Caco-2 (cell line): ENCODE measurements around the gene SDR42E2. TPM values are rescaled to one million over a fixed set of nuclear protein-coding genes. Genes with fewer than 3 reads are reported as not detected.
A peak's percentile ranks its signal among the peaks of the same experiment; 100 is the strongest.

Experiments
- BruUV-seq: library from RNA; stranded (reverse); fragments of 400-500 nt; replicated peaks from 2 replicates; lab custom pipeline; 2021; lab: Mats Ljungman, UMichigan
- CTCF ChIA-PET: fragments of 300-600 bp; sonication (Branson Sonifier 250); formaldehyde crosslinking; loops from one replicate; lab custom pipeline; 2022; ENCODE audit warnings: antibody characterized with exemption; lab: Charles Lee
- POLR2A ChIA-PET: fragments of 300-600 bp; sonication (Branson Sonifier 250); formaldehyde crosslinking; loops from one replicate; lab custom pipeline; 2022; ENCODE audit warnings: antibody characterized with exemption; lab: Charles Lee
- DNase-seq, 2 experiments: peaks; one replicate each; pipeline versions ENCODE4 v3.0.0 to v3.0.0-alpha.2; 2020 to 2022
- H3K27me3 ChIP-seq: replicated peaks from 2 replicates; pipeline ENCODE4 v1.6.0; 2011; ENCODE audit warnings: low read length; ENCODE audit not compliant: control insufficient read depth, insufficient read depth
- H3K36me3 ChIP-seq: 2 replicates; pipeline ENCODE4 v1.5.1; 2011; ENCODE audit warnings: low read length; ENCODE audit not compliant: control insufficient read depth, insufficient read depth
- H3K4me1 ChIP-seq: fragments of 250-450 bp; sonication (Bioruptor Pico); 2 replicates; pipeline ENCODE4 v1.5.1; 2020; ENCODE audit warnings: mild to moderate bottlenecking
- H3K4me3 ChIP-seq: 2 replicates; pipeline ENCODE4 v1.5.1; 2011; ENCODE audit warnings: low read depth, mild to moderate bottlenecking, control low read depth, low read length
- H3K9me3 ChIP-seq: fragments of 250-450 bp; sonication (Bioruptor Pico); 2 replicates; pipeline ENCODE4 v1.5.1; 2020; ENCODE audit warnings: mild to moderate bottlenecking, moderate library complexity
- H3K27ac Mint-ChIP-seq: one replicate; pipeline ENCODE4 v1.8.0; 2022; ENCODE audit warnings: mixed read lengths; ENCODE audit not compliant: unreplicated experiment
- H3K27me3 Mint-ChIP-seq: one replicate; pipeline ENCODE4 v1.8.0; 2022; ENCODE audit warnings: mixed read lengths; ENCODE audit not compliant: insufficient read depth, unreplicated experiment
- H3K36me3 Mint-ChIP-seq: one replicate; pipeline ENCODE4 v1.8.0; 2022; ENCODE audit warnings: mild to moderate bottlenecking, mixed read lengths; ENCODE audit not compliant: insufficient read depth, unreplicated experiment
- H3K4me1 Mint-ChIP-seq: one replicate; pipeline ENCODE4 v1.8.0; 2022; ENCODE audit warnings: low read depth, mixed read lengths; ENCODE audit not compliant: unreplicated experiment
- H3K4me3 Mint-ChIP-seq: one replicate; pipeline ENCODE4 v1.8.0; 2022; ENCODE audit warnings: mild to moderate bottlenecking, moderate library complexity, mixed read lengths; ENCODE audit not compliant: unreplicated experiment
- H3K9me3 Mint-ChIP-seq: one replicate; pipeline ENCODE4 v1.8.0; 2022; ENCODE audit warnings: mixed read lengths; ENCODE audit not compliant: unreplicated experiment
- intact Hi-C: fragments of 100-400 bp; cut with micrococcal nuclease; formaldehyde crosslinking; loops from one replicate; pipeline ENCODE4 v1.10.0; 2022; ENCODE audit not compliant: unreplicated experiment
- total RNA-seq: library from RNA; stranded (reverse); gene quantifications from 2 replicates; pipeline ENCODE4 v1.2.3, GENCODE V29; 2022
- TF ChIP-seq, protein P1 (sequence below), 2 experiments: fragments of 200-600 bp in 1 of 2; IDR thresholded peaks; 1 replicate in 1 of 2; 2 replicates in 1 of 2; pipeline versions ENCODE4 v1.5.1 to v1.8.0; 2011 to 2022; ENCODE audit warnings: antibody characterized with exemption in 1 of 2, control low read depth in 1 of 2, inconsistent platforms in 1 of 2, low read depth in 1 of 2, low read length in 1 of 2, mild to moderate bottlenecking in 1 of 2, moderate library complexity in 1 of 2; ENCODE audit not compliant: insufficient read depth in 1 of 2, severe bottlenecking in 1 of 2, unreplicated experiment in 1 of 2

The SDR42E2 gene
- total RNA-seq, 1 experiment from 2014 or later, result not detected

- no peak for DNase-seq
- ChIA-PET CTCF (interaction anchor here (0.6 to 0.8 kb wide), 2 partner anchors 89 to 946 kb away, joined by 3 read pairs; no protein-coding TSS in a partner anchor), POLR2A (interaction anchor here (0.8 kb wide), 2 partner anchors 89 to 255 kb away, joined by 4 read pairs; no protein-coding TSS in a partner anchor)
- TF ChIP-seq, protein P1, sequence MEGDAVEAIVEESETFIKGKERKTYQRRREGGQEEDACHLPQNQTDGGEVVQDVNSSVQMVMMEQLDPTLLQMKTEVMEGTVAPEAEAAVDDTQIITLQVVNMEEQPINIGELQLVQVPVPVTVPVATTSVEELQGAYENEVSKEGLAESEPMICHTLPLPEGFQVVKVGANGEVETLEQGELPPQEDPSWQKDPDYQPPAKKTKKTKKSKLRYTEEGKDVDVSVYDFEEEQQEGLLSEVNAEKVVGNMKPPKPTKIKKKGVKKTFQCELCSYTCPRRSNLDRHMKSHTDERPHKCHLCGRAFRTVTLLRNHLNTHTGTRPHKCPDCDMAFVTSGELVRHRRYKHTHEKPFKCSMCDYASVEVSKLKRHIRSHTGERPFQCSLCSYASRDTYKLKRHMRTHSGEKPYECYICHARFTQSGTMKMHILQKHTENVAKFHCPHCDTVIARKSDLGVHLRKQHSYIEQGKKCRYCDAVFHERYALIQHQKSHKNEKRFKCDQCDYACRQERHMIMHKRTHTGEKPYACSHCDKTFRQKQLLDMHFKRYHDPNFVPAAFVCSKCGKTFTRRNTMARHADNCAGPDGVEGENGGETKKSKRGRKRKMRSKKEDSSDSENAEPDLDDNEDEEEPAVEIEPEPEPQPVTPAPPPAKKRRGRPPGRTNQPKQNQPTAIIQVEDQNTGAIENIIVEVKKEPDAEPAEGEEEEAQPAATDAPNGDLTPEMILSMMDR (IDR thresholded peaks at IDR 0.05; ENCODE audit: insufficient read depth in 1 of 2, low read depth in 1 of 2, low read length in 1 of 2, severe bottlenecking in 1 of 2, unreplicated experiment in 1 of 2), result no peak
- TSS peak; percentile 21 for BruUV-seq
- H3K36me3 Mint-ChIP-seq, result peaks cover 27% of the 10 kb centered on the region
- H3K9me3 Mint-ChIP-seq, result no peaks in the 10 kb centered on the region
- Histone ChIP-seq H3K4me3 (peak overlapping the region; percentile 91), H3K9me3 (no peaks in the 10 kb centered on the region), H3K36me3 (peaks cover 2% of the 10 kb centered on the region; the same call in 1 of the 2 replicates), H3K27me3 (no peaks in the 10 kb centered on the region), H3K4me1 (0 out of 2 replicates have a peak, but pooled peaks cover 7% of the 10 kb centered on the region)
- intact Hi-C loops, result loop anchor here (1.0 to 2.0 kb wide), 3 partner anchors 16 to 90 kb away; partner anchors contain the start of gene POLR3E
- H3K27me3 Mint-ChIP-seq, result no peaks in the 10 kb centered on the region
- H3K27ac Mint-ChIP-seq, result peak overlapping the region; percentile 54
- H3K4me3 Mint-ChIP-seq, result peak overlapping the region; percentile 99
- peaks cover 7% of the 10 kb centered on the region for H3K4me1 Mint-ChIP-seq
Measured at GRCh38 chr16:22206842-22207714, 44.8 kb downstream of the SDR42E2 start.

- Mint-ChIP-seq H3K4me1 (peaks cover 7% of the 10 kb centered on the region), H3K36me3 (peaks cover 27% of the 10 kb centered on the region), H3K4me3 (peak overlapping the region; percentile 99), H3K27ac (no peak overlapping the region), H3K27me3 (no peaks in the 10 kb centered on the region), H3K9me3 (no peaks in the 10 kb centered on the region)
- intact Hi-C loops, result loop anchor here (2.0 kb wide), 2 partner anchors 17 to 25 kb away; no protein-coding TSS in a partner anchor
- BruUV-seq, result no TSS peak
- Histone ChIP-seq H3K9me3 (no peaks in the 10 kb centered on the region), H3K27me3 (no peaks in the 10 kb centered on the region), H3K4me3 (peak overlapping the region; percentile 91), H3K4me1 (0 out of 2 replicates have a peak, but pooled peaks cover 7% of the 10 kb centered on the region), H3K36me3 (peaks cover 2% of the 10 kb centered on the region; the same call in 1 of the 2 replicates)
- ChIA-PET POLR2A (no interaction called here), CTCF (interaction anchor here (0.6 kb wide), 2 partner anchors 273 to 947 kb away, joined by 3 to 7 read pairs; no protein-coding TSS in a partner anchor)
- TF ChIP-seq, protein P1 (IDR thresholded peaks at IDR 0.05; ENCODE audit: insufficient read depth in 1 of 2, low read depth in 1 of 2, low read length in 1 of 2, severe bottlenecking in 1 of 2, unreplicated experiment in 1 of 2), result no peak
- no peak for DNase-seq
Measured at GRCh38 chr16:22207715-22208360, 45.5 kb downstream of the SDR42E2 start.

DNA sequence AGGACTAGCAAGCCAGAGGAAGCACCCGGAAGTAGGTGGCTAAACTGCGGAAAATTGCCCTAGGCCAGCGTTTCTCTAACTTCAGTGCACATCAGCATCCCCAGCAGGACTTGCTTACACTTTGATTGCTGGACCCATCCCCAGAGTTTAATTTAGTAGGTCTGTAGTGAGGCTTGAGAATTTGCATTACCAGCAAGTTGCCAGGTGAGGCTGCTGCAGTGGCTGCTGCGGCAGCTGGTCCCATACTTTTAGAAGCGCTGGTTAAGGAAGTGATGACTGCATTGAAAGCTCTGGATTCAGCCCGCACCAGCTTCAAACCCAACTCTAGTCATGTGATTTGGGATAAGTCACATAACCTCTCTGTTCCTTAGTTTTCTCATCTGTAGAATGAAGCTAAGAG, 48.0 kb downstream of the SDR42E2 start:
- H3K4me3 ChIP-seq, result no peak overlapping the region
- H3K9me3 ChIP-seq, result no peaks in the 10 kb centered on the region
- H3K27me3 Mint-ChIP-seq, result no peaks in the 10 kb centered on the region
- DNase-seq, result no peak
- no peak overlapping the region for H3K4me3 Mint-ChIP-seq
- CTCF ChIA-PET, result no interaction called here
- no peaks in the 10 kb centered on the region for H3K27me3 ChIP-seq
- POLR2A ChIA-PET, result no interaction called here
- H3K9me3 Mint-ChIP-seq, result no peaks in the 10 kb centered on the region
- H3K4me1 ChIP-seq, result 0 out of 2 replicates have a peak, but pooled peaks cover 7% of the 10 kb centered on the region
- BruUV-seq, result no TSS peak
- TF ChIP-seq, protein P1 (IDR thresholded peaks at IDR 0.05; ENCODE audit: insufficient read depth in 1 of 2, low read depth in 1 of 2, low read length in 1 of 2, severe bottlenecking in 1 of 2, unreplicated experiment in 1 of 2), result no peak
- H3K36me3 Mint-ChIP-seq, result peaks cover 27% of the 10 kb centered on the region
- intact Hi-C loops, result no loop called here
- H3K36me3 ChIP-seq, result peaks cover 2% of the 10 kb centered on the region; the same call in 1 of the 2 replicates
- H3K27ac Mint-ChIP-seq, result no peak overlapping the region
- peaks cover 7% of the 10 kb centered on the region for H3K4me1 Mint-ChIP-seq
